GM04504 (cell line): ENCODE measurements around the gene KMT2A.
A peak's percentile ranks its signal among the peaks of the same experiment; 100 is the strongest.
"Not testable (repeated sequence)": the region's sequence is repeated elsewhere in the genome, so short reads cannot be mapped to it uniquely, and the experiment has no call there.

Experiments
- DNase-seq: peaks from one replicate; pipeline ENCODE4 v3.0.0-alpha.2; 2012; ENCODE audit warnings: low read depth

Gene KMT2A

GRCh38 chr11:118435893-118436624 lies at the start of gene KMT2A:
Gene KMT2A, plus strand, starts transcription at chr11:118436492. Its CDS starts 21 bp downstream, at chr11:118436513.
- peak; percentile 96 for DNase-seq

GRCh38 chr11:118396097-118396501 lies 40.2 kb upstream of the KMT2A start:
- no peak for DNase-seq

GRCh38 chr11:118397448-118397847 lies 38.8 kb upstream of the KMT2A start:
- DNase-seq = no peak

GRCh38 chr11:118398791-118399559 lies 37.3 kb upstream of the KMT2A start:
- DNase-seq = no peak

- peak; percentile 62 for DNase-seq
Observed at GRCh38 chr11:118401151-118401879, 35.0 kb upstream of the KMT2A start, which contains the start of gene ATP5MG. Gene ATP5MG, plus strand, starts transcription at chr11:118401606. Its CDS starts 60 bp downstream, at chr11:118401666.

GRCh38 chr11:118401880-118402590 lies 34.3 kb upstream of the KMT2A start:
- DNase-seq = peak; percentile 60

GRCh38 chr11:118402594-118402993 lies 33.7 kb upstream of the KMT2A start:
- not testable (repeated sequence) for DNase-seq

- DNase-seq = no peak
Observed at GRCh38 chr11:118406599-118407166, 29.6 kb upstream of the KMT2A start.

GRCh38 chr11:118410055-118410745 lies 26.1 kb upstream of the KMT2A start:
- DNase-seq = no peak

GRCh38 chr11:118411530-118411929 lies 24.8 kb upstream of the KMT2A start:
- DNase-seq = no peak

- DNase-seq = no peak
Observed at GRCh38 chr11:118412921-118413320, 23.4 kb upstream of the KMT2A start.

GRCh38 chr11:118415062-118415738 lies 21.1 kb upstream of the KMT2A start:
- DNase-seq = no peak

GRCh38 chr11:118415739-118416068 lies 20.6 kb upstream of the KMT2A start:
- DNase-seq = peak; percentile 92

GRCh38 chr11:118416900-118417299 lies 19.4 kb upstream of the KMT2A start:
- DNase-seq = not testable (repeated sequence)

GRCh38 chr11:118417801-118418200 lies 18.5 kb upstream of the KMT2A start:
- DNase-seq = no peak

GRCh38 chr11:118418766-118419165 lies 17.5 kb upstream of the KMT2A start:
- DNase-seq = no peak

- DNase-seq = no peak
Observed at GRCh38 chr11:118427707-118428106, 8.6 kb upstream of the KMT2A start.

- DNase-seq = no peak
Observed at GRCh38 chr11:118430956-118431355, 5.3 kb upstream of the KMT2A start.

GRCh38 chr11:118434123-118434552 lies 2.2 kb upstream of the KMT2A start:
- DNase-seq = no peak

- no peak for DNase-seq
Observed at GRCh38 chr11:118434553-118435289, 1.6 kb upstream of the KMT2A start.
